DMS 273 treated with DMSO at 0.1 percent for 48 hours (cell line): Measurements from ENCODE around the gene SULT1C4.
"Not testable (repeated sequence)": the region's sequence is repeated elsewhere in the genome, so short reads cannot be mapped to it uniquely, and the experiment has no call there.

Source experiments
- DNase-seq: peaks from one replicate; lab custom pipeline; 2025; lab: John Stamatoyannopoulos, UW

SULT1C4 gene

DNA sequence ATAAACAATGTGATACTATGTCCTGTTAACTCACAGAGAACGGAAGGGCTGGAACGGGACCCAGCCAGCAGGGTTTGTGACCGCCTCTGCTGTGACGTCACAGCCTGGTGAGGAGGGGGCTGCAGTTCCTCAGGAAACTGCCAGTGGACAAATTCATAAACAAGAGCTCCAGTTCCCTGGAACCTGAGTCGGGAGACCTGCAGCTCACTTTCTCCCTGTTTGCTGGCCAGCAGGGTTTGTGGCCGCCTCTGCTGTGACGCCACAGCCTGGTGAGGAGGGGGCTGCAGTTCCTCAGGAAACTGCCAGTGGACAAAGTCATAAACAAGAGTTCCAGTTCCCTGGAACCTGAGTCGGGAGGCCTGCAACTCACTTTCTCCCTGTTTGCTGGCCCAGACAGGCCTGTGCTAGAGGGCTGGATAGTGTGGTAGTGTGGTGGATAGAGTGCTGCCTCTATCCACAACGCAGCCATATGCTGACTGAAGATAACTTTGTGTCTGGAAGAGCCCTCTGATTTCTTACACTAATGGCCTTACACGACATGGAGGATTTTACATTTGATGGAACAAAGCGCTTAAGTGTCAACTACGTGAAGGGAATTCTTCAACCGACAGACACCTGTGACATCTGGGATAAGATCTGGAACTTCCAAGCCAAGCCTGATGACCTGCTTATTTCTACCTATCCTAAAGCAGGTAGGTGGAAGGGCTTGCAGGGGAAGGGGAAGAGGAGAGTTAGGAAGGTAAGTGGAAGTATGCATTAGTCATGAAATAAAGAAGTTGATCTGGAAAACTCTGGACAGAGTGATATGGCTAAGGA lies at the start of gene SULT1C4:
Gene SULT1C4 (plus strand): TSS at position 140 of the 816 bp plus-strand sequence. CDS start 384 bp downstream, at position 524.
- DNase-seq = no peak

DNA sequence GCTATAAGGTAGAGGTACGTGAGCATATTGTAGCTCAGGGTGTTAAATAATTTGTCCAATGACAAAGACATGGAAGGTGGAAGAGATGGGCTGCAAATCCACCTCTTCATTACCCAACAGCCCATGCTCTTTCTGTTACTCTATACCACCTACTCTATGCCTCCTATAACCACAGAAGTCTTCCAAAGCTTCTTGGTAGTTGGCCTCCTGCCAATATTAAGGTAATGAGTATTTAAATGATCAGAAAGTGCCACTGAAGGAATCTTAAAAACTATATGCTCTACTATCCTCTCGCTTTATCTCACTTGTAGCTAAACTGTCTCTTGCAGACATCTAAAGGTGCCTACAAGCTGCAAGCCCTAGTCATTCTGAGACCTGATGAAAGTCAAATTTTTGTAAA lies 48.0 kb upstream of the SULT1C4 start:
- no peak for DNase-seq

- no peak for DNase-seq
Observed at GRCh38 chr2:108330979-108331378, 46.8 kb upstream of the SULT1C4 start.

GRCh38 chr2:108345951-108346350 lies 31.8 kb upstream of the SULT1C4 start:
- DNase-seq = no peak

DNA sequence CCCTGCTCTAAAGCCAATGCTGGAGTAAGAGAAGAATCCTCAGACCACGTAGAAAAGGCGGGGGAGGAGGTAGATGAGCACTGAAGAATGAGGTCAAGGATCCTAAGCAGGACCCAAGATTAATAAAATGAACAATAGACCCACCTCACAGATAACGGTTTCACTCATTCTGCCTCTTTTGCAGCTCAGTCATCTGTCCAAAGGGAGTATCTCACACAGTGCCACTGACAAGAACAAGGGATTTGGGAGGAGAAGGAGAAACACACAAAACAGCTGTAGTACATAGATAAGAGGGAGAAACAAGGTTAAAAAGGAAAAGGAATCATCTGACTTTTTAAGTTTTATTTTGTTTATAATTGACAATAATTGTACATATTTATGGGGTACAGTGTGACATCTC lies 30.9 kb upstream of the SULT1C4 start:
- no peak for DNase-seq

DNA sequence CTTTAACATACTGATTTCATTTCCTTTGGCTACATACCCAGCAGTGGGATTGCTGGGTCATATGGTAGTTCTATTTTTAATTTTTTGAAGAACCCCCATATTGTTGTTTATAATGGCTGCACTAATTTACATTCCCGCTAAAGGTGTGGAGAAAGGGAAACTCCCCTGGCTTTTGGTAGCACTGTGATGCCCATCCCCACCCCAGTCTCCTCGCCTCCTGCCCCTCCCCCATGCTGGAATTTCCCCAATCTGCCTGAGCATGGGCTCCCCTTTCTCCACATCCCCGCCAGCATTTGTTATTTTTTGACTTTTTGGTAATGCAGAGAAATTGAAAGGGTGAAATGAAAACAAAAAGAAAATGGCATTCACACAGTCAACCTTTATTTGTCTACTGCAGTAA lies 30.0 kb upstream of the SULT1C4 start:
- DNase-seq = no peak

DNA sequence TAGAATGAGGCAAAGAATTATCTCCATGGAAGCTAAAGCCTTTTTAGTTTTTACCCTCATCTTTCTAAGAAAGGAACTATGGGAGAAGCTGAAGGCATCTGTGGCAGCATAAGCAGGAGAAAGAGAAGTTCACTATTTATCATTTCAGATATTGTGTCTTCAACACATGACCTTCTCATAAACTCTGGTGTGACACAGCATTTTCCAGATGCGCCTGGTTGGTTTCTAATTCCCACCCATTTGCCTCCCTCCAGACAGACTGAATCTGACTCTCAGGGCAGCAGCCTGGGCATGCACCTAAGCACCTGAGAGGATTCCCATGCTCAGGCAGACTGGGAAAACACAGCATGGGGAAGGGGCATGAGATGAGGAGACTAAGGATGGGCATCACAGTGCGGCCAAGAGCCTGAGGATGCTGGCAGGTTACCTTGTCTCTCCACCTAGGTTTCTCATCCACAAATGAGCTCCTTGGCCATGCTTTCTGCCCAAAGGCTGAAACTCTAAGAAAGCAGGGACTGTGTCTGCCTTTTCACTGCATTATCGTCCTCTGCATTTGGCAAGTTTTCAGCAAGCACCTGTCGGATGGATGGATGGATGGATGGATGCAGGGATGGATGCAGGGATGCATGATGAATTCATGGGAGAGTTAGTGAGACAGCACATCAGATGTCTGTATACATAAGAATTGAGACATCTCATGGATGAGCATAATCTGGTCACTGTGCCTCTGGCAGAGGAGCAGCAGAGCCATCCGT lies 28.8 kb upstream of the SULT1C4 start:
- no peak for DNase-seq

DNA sequence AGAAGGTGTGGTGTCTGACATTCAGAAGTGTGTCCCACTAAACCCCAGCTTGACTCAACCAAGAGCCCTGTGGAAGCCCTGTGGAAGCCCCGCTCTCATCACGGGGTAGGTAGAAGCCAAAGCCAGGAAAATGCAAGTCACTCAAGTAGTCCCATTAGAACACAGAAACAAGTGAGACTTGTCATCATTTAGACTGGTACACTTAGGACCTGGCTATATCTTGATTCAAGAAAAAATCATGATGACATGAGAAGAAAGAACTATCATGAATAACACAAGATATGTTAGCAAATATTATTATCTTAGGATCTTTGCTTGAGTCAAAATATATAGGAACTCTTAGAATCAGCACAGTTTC lies 28.2 kb upstream of the SULT1C4 start:
- no peak for DNase-seq

- no peak for DNase-seq
Observed at GRCh38 chr2:108351889-108352288, 25.9 kb upstream of the SULT1C4 start.

DNA sequence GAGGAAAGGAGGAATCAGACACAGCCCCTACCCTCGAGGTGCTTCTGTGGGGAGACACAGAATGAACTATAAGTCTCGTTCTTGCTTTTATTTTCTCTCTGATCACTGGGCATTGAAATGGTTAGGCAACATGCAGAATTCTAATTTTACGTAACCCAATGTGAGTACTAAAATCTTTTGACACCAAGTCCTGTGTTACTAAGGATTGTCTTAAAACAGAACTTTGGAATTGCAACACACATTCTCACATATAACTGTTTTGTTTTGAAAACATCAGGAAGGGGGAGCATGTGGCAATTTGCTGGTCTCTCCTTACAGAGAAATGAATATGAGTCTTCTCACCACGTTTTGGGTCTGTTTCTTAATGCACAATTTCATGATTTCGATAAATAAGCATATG lies 23.6 kb upstream of the SULT1C4 start:
- DNase-seq = no peak

GRCh38 chr2:108355906-108356734 lies 21.6 kb upstream of the SULT1C4 start:
- DNase-seq = no peak

DNA sequence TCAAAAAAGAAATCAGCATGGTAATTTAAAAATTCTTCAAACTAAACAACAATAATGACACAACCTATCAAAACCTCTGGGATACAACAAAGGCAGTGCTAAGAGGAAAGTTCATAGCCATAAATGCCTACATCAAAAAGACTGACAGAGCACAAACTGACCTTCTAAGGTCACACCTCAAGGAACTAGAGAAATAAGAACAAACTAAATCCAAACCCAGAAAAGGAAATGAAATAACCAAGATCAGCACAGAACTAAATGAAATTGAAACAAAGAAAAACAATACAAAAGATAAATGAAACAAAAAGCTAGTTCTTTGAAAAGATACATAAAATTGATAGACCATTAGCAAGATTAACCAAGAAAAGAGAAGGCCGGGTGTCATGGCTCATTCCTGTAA lies 18.4 kb upstream of the SULT1C4 start:
- DNase-seq = not testable (repeated sequence)

DNA sequence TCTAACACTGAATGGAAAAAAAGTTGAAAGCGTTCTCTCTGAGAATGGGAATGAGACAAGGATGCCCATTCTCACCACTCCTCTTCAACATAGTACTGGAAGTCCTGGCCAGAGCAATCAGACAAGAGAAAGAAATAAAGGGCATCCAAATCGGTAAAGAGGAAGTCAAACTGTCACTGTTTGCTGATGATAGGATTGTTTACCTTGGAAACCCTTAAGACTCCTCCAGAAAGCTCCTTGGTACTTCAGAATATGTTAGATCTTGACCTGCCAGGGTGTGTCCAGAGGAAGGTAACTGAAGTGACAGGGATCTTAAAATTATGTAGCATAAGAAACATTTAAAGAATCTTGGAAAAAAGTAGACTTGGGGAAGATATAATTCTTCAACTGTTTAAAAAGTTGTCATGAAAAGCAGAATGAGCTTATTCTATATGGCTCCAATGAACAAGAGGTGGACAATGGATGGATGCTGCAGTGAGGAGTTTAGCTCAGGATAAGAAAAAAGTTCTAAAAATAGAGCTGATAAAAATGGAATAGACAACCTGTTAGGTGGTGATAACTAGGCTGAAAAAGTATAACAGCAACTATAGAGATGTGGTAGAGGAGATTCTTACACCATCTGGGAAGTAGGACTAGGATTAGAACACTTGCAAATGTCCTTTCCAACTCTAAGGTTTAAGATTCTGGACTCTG lies 16.8 kb upstream of the SULT1C4 start:
- no peak for DNase-seq

- no peak for DNase-seq
Observed at GRCh38 chr2:108363024-108363907, 14.5 kb upstream of the SULT1C4 start.

GRCh38 chr2:108363908-108364225 lies 13.9 kb upstream of the SULT1C4 start:
- no peak for DNase-seq

GRCh38 chr2:108364676-108365297 lies 13.0 kb upstream of the SULT1C4 start:
- no peak for DNase-seq

DNA sequence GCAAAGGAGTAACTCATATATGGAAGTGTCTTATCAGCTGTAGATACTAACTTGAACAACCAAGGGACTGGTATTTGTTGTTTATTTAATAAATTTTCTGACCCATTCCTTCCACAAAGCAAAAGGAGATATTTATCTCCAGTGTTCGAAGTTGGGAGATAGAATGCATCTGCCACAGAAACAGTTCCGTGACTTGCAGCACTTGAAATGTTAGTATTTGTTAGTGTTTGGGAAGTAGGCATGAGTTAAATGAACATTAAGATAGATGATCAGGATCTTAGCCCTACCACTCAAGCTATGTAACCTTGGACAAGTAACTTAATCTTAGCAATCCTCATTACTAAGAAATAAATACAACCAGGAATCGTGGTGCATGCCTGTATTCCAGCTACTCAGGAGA lies 12.1 kb upstream of the SULT1C4 start:
- no peak for DNase-seq

GRCh38 chr2:108367014-108367413 lies 10.7 kb upstream of the SULT1C4 start:
- no peak for DNase-seq

- DNase-seq = no peak
Observed at GRCh38 chr2:108367561-108368175, 10.1 kb upstream of the SULT1C4 start.

DNA sequence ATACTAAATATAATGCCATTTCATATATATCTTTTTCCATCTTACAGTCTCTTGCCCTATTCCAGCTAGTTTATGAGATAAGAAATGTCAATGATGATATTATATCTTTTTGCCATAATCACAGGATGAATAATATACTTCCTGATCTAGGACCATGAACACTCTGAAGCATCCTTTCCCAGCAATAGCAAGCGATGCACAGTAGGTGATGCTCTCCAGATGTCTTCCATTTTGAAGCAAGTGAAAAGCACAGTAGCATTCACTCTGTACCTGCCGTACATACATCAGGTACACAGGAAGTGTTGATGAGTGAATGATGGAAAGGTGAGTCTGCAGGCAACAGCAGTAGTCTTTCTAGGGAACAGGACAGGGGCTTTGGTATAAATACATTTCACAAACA lies 8.6 kb upstream of the SULT1C4 start:
- DNase-seq = no peak
